Fibroblast of skin of right quadriceps (primary cell): ENCODE data around the gene LMOD2.

Experiments used
- DNase-seq: peaks from one replicate; pipeline ENCODE4 v3.0.0-alpha.2; 2013

Gene LMOD2

DNA sequence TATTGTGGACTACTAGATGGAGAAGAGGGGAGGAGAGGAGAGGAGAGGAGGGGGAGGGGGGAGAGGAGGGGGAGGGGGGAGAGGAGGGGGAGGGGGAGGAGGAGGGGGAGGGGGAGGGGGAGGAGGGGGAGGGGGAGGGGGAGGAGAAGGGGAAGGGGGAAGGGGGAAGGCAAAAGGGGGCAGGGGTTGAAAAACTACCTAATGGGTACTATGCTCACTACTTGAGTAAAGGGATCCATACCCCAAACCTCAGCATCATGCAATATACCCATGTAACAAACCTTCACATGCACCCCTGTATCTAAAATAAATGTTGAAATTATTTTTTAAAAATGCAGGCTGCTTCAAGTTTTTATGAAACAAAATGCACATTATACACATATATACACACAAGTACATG, 15.1 kb upstream of the LMOD2 start:
- no peak for DNase-seq

DNA sequence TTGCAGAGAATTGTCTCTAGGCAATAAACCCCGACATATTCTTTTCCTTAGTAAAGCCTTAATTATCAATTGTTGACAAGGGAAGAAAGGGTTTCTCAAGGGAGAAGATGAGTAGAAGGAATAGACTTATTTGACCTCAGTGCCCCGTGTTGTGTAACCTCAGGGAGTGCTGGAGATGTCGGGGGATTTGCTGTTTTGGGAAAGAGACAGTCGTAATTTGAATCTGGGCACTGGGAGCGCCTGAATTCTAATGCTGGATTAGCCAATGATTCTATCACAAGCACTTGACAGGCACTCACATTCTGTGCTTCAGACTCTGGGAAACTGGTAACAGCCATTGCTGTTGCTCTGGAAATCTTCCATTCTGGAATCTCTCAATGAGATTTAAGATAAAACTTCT, 13.8 kb upstream of the LMOD2 start:
- DNase-seq = no peak

DNA sequence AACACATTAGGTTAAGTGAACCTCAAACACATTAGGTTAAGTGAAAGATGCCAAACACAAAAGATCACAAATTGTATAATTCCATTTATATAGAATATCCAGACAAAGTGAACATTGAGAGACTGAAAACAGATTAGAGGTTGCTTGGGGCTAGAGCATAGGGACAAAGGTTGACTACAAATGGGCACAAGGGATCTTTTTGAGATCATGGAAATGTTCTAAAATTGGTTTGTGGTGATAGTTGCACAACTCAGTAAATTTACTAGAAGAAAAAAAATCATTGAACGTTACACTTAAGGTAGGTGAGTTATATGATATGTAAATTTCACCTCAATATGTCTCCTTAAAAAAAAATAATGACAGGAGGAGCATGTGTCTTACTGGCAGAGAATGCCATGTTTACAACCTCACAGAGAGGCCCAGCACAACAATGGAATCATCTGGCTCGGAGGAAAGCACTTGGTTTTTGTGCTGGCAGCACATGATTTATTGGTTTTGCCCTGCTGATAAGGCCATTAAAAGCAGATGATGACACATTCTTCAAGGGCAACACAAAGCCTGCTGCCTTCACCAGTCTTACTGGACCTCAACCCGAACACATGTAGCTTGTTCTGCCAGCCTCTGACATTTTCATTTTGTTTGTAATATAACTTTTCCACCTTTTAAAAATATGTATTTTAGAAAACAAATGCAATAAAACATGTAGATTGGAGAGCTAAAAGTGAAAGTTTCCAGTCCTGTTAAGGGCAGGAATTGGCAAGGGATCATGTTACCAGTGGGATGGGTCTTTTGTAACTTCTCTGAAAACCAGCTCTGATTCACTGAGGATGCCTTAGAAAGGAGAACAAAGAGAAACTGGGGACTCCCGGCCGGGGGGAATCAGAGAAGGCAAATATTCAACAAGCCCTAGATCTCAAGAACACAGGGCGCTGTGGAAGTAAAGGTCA, 11.9 kb upstream of the LMOD2 start:
- peak; percentile 55 for DNase-seq

DNA sequence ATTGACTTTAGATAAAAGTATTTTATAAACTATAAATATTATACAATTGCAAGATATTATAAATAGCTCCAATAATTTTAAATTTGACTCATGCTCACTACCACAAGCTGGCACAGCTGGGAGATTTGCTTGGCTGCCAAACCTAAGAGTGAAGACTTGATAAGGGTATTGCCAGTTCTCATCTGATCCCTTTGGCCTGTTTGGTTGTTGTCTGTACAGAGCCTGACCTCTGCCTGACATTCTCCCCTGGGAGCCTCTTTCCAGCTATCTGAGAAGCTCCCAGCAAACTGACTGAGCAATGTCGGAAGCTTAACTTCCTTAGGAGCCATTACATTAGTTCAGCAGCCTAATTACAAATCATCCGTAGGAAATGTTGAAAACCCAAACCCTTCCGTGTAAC, 10.2 kb upstream of the LMOD2 start:
- DNase-seq = no peak

DNA sequence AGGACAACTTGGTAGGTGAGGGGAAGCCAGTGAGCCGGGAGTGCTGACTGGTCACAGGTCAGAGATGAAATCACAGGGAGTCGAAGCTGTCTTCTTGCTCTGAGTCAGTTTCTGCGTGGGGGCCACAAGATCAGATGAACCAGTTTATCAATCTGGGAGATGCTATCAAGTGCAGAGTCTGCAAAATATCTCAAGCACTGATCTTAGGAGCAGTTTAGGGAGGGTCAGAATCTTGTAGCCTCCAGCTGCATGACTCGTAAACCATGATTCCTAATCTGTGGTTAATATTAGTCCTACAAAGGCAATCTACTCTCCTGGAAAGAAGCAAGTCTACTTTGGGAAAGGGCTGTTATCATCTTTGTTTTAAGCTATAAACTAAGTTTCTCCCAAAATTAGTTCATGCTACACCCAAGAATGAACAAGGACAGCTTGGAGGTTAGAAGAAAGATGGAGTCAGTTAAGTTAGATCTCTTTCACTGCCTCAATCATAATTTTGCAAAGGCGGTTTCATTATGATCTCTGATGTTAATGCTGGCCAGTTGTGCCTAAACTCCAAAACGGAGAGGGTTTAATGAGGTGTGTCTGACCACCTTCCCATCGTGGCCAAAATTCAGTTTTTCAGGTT, 8.4 kb upstream of the LMOD2 start:
- DNase-seq = no peak

- no peak for DNase-seq
Measured at GRCh38 chr7:123649964-123650363, 5.7 kb upstream of the LMOD2 start.

GRCh38 chr7:123650595-123650994, 5.1 kb upstream of the LMOD2 start:
- no peak for DNase-seq

DNA sequence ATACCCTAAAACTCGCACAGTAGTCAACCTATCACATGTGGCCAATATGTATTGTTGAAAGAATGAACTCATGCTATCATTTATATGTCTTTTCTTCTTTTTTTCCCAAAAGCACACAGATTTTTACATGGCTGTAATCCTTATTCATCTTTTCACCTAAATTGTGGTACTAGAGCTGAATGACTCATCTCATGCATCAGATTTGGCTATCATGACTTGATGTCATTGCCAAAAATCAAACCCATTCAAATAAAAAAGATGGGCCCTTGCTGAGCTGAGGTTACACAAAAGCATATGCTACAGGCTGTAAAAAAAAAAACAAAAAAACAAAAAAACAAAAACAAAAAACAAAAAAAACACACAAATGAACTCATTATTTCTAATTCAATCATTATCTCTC, 3.3 kb upstream of the LMOD2 start:
- no peak for DNase-seq

DNA sequence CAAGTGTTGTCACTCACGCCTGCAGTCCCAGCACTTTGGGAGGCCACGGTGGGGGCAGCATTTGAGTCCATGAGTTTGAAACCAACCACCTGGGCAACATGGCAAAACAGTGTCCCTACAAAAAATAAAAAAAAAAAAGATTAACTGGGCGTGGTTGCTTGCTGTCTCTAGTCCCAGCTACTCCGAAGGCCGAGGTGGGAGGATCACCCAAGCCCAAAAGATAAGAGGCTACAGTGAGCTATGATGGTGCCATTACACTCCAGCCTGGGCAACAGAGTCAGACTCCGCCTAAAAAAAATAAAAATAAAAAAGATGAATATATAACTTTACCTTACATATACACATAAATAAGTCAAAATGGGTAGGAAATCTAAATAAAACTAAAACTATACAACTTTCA, 2.5 kb upstream of the LMOD2 start:
- no peak for DNase-seq

- no peak for DNase-seq
Measured at GRCh38 chr7:123656544-123657303, 1.1 kb downstream of the LMOD2 start.

- DNase-seq = no peak
Measured at GRCh38 chr7:123657304-123657685, 1.6 kb downstream of the LMOD2 start.

- no peak for DNase-seq
Measured at GRCh38 chr7:123658023-123658422, 2.4 kb downstream of the LMOD2 start.

- no peak for DNase-seq
Measured at GRCh38 chr7:123660514-123661354, 5.1 kb downstream of the LMOD2 start.

DNA sequence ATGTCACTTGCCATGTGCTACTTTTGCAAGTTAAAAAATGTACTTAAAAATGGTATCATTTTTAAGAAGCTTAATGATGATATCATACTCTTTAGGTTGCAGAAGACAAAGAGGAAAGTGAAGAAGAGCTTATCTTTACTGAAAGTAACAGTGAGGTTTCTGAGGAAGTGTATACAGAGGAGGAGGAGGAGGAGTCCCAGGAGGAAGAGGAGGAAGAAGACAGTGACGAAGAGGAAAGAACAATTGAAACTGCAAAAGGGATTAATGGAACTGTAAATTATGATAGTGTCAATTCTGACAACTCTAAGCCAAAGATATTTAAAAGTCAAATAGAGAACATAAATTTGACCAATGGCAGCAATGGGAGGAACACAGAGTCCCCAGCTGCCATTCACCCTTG, 6.1 kb downstream of the LMOD2 start:
- no peak for DNase-seq

- no peak for DNase-seq
Measured at GRCh38 chr7:123662293-123662692, 6.6 kb downstream of the LMOD2 start.

- DNase-seq = no peak
Measured at GRCh38 chr7:123662755-123663154, 7.1 kb downstream of the LMOD2 start.

GRCh38 chr7:123663200-123663599, 7.5 kb downstream of the LMOD2 start:
- no peak for DNase-seq

GRCh38 chr7:123665157-123665556, 9.5 kb downstream of the LMOD2 start:
- DNase-seq = no peak

DNA sequence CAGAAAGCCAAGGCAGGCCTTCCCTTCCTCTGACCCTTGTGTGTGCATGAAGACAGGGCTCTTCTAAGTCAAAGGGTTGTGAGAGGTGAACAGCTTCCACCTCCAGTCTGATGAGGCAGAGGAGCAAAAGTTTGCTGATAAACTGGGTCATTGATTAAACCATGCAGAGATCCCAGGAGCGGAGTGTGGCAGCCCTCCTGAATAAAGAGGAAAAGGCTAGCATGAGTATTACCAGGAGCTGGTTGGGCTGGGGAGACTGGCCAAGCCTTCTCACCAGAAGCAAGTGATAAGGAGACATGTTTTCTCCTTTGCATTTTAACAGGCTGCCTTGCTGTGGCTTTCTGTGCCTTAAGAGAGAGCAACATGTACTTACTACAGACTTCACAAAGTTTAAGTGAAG, 10.2 kb downstream of the LMOD2 start:
- no peak for DNase-seq

GRCh38 chr7:123666492-123666891, 10.8 kb downstream of the LMOD2 start:
- no peak for DNase-seq

GRCh38 chr7:123669485-123669884, 13.8 kb downstream of the LMOD2 start:
- no peak for DNase-seq

GRCh38 chr7:123673137-123673732, 17.6 kb downstream of the LMOD2 start:
- DNase-seq = no peak
